Ovary (tissue), 3 donors: Measurements from ENCODE around the gene C2CD3.

ENCODE experiments used
- CTCF ChIP-seq, 3 donors: fragments of 450-650 bp in 2 of 3; fragments of 200-600 bp in 1 of 3; IDR thresholded peaks; one replicate each; pipeline versions ENCODE4 v1.5.1 to v1.8.0; 2016 to 2022; ENCODE audit warnings: antibody characterized with exemption in 3 of 3, mild to moderate bottlenecking in 1 of 3
- POLR2A ChIP-seq: fragments of 450-650 bp; IDR thresholded peaks from one replicate; pipeline ENCODE4 v1.6.1; 2017; ENCODE audit warnings: antibody characterized with exemption, mild to moderate bottlenecking, moderate library complexity
- donor health status: DM: no; HTN: no; CAD: no.

- TF ChIP-seq POLR2A = no peak
- TF ChIP-seq CTCF (IDR thresholded peaks at IDR 0.05) = no peak
Observed at GRCh38 chr11:74112877-74113276, 57.9 kb downstream of the C2CD3 start.
